ENCODE data around the gene KRTAP5-7. TPM values are rescaled to one million over a fixed set of nuclear protein-coding genes. Genes with fewer than 3 reads are reported as not detected.

KRTAP5-7 gene
- total and polyA plus RNA-seq, 2 experiments from 2014 or later = not detected

GRCh38 chr11:71551711-71552110, 24.6 kb downstream of the KRTAP5-7 start:
- Histone ChIP-seq H3K9me2 (ENCODE audit: insufficient read depth) (no peaks in the 10 kb centered on the region), H3K27ac (ENCODE audit: low read depth) (no peak overlapping the region), H3K36me3 (ENCODE audit: insufficient read depth) (no peaks in the 10 kb centered on the region), H3K4me3 (no peak overlapping the region), H3K4me1 (ENCODE audit: insufficient read depth) (no peaks in the 10 kb centered on the region), H3K4me2 (no peak overlapping the region), H3F3A (replicated peaks; ENCODE audit: low read depth) (no peaks in the 10 kb centered on the region), H3K27me3 (ENCODE audit: insufficient read depth) (no peaks in the 10 kb centered on the region), H3K79me2 (replicated peaks; ENCODE audit: insufficient read depth) (no peaks in the 10 kb centered on the region), H4K20me1 (replicated peaks; ENCODE audit: insufficient read depth) (no peaks in the 10 kb centered on the region), H2AFZ (no peak overlapping the region)
- Mint-ChIP-seq H3K4me3 (no peak overlapping the region), H3K27me3 (ENCODE audit: insufficient read depth, low read depth, poor library complexity) (peaks cover 2% of the 10 kb centered on the region), H3K4me1 (peaks cover 5% of the 10 kb centered on the region), H3K36me3 (ENCODE audit: low read depth) (0 out of 3 replicates have a peak, but pooled peaks cover under 1% of the 10 kb centered on the region), H3K9me3 (peaks cover under 1% of the 10 kb centered on the region; the same call in 2 of the 3 replicates), H3K27ac (no peak overlapping the region)
- TF ChIP-seq NANOG (IDR thresholded peaks at IDR 0.05; ENCODE audit: borderline replicate concordance) = no peak
- TF ChIP-seq, protein P1, sequence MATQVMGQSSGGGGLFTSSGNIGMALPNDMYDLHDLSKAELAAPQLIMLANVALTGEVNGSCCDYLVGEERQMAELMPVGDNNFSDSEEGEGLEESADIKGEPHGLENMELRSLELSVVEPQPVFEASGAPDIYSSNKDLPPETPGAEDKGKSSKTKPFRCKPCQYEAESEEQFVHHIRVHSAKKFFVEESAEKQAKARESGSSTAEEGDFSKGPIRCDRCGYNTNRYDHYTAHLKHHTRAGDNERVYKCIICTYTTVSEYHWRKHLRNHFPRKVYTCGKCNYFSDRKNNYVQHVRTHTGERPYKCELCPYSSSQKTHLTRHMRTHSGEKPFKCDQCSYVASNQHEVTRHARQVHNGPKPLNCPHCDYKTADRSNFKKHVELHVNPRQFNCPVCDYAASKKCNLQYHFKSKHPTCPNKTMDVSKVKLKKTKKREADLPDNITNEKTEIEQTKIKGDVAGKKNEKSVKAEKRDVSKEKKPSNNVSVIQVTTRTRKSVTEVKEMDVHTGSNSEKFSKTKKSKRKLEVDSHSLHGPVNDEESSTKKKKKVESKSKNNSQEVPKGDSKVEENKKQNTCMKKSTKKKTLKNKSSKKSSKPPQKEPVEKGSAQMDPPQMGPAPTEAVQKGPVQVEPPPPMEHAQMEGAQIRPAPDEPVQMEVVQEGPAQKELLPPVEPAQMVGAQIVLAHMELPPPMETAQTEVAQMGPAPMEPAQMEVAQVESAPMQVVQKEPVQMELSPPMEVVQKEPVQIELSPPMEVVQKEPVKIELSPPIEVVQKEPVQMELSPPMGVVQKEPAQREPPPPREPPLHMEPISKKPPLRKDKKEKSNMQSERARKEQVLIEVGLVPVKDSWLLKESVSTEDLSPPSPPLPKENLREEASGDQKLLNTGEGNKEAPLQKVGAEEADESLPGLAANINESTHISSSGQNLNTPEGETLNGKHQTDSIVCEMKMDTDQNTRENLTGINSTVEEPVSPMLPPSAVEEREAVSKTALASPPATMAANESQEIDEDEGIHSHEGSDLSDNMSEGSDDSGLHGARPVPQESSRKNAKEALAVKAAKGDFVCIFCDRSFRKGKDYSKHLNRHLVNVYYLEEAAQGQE (IDR thresholded peaks at IDR 0.05; ENCODE audit: unreplicated experiment) = no peak
- no peak for TF ChIP-seq EZH2phosphoT487 (IDR thresholded peaks at IDR 0.05; ENCODE audit: unreplicated experiment)
- TF ChIP-seq ZNF114 (CRISPR knock-in tag; IDR thresholded peaks at IDR 0.05) = no peak
- TF ChIP-seq, protein P2, sequence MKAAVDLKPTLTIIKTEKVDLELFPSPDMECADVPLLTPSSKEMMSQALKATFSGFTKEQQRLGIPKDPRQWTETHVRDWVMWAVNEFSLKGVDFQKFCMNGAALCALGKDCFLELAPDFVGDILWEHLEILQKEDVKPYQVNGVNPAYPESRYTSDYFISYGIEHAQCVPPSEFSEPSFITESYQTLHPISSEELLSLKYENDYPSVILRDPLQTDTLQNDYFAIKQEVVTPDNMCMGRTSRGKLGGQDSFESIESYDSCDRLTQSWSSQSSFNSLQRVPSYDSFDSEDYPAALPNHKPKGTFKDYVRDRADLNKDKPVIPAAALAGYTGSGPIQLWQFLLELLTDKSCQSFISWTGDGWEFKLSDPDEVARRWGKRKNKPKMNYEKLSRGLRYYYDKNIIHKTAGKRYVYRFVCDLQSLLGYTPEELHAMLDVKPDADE (IDR thresholded peaks at IDR 0.05) = no peak
- no peak for TF ChIP-seq POLR2AphosphoS5 (IDR thresholded peaks at IDR 0.05; ENCODE audit: low read depth)
- TF ChIP-seq, protein P3, sequence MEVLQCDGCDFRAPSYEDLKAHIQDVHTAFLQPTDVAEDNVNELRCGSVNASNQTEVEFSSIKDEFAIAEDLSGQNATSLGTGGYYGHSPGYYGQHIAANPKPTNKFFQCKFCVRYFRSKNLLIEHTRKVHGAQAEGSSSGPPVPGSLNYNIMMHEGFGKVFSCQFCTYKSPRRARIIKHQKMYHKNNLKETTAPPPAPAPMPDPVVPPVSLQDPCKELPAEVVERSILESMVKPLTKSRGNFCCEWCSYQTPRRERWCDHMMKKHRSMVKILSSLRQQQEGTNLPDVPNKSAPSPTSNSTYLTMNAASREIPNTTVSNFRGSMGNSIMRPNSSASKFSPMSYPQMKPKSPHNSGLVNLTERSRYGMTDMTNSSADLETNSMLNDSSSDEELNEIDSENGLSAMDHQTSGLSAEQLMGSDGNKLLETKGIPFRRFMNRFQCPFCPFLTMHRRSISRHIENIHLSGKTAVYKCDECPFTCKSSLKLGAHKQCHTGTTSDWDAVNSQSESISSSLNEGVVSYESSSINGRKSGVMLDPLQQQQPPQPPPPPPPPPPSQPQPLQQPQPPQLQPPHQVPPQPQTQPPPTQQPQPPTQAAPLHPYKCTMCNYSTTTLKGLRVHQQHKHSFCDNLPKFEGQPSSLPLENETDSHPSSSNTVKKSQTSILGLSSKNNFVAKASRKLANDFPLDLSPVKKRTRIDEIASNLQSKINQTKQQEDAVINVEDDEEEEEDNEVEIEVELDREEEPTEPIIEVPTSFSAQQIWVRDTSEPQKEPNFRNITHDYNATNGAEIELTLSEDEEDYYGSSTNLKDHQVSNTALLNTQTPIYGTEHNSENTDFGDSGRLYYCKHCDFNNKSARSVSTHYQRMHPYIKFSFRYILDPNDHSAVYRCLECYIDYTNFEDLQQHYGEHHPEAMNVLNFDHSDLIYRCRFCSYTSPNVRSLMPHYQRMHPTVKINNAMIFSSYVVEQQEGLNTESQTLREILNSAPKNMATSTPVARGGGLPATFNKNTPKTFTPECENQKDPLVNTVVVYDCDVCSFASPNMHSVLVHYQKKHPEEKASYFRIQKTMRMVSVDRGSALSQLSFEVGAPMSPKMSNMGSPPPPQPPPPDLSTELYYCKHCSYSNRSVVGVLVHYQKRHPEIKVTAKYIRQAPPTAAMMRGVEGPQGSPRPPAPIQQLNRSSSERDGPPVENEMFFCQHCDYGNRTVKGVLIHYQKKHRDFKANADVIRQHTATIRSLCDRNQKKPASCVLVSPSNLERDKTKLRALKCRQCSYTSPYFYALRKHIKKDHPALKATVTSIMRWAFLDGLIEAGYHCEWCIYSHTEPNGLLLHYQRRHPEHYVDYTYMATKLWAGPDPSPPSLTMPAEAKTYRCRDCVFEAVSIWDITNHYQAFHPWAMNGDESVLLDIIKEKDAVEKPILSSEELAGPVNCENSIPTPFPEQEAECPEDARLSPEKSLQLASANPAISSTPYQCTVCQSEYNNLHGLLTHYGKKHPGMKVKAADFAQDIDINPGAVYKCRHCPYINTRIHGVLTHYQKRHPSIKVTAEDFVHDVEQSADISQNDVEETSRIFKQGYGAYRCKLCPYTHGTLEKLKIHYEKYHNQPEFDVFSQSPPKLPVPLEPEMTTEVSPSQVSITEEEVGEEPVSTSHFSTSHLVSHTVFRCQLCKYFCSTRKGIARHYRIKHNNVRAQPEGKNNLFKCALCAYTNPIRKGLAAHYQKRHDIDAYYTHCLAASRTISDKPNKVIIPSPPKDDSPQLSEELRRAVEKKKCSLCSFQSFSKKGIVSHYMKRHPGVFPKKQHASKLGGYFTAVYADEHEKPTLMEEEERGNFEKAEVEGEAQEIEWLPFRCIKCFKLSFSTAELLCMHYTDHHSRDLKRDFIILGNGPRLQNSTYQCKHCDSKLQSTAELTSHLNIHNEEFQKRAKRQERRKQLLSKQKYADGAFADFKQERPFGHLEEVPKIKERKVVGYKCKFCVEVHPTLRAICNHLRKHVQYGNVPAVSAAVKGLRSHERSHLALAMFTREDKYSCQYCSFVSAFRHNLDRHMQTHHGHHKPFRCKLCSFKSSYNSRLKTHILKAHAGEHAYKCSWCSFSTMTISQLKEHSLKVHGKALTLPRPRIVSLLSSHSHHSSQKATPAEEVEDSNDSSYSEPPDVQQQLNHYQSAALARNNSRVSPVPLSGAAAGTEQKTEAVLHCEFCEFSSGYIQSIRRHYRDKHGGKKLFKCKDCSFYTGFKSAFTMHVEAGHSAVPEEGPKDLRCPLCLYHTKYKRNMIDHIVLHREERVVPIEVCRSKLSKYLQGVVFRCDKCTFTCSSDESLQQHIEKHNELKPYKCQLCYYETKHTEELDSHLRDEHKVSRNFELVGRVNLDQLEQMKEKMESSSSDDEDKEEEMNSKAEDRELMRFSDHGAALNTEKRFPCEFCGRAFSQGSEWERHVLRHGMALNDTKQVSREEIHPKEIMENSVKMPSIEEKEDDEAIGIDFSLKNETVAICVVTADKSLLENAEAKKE (CRISPR knock-in tag; IDR thresholded peaks at IDR 0.05) = no peak
- no peak for TF ChIP-seq JUNB (IDR thresholded peaks at IDR 0.05; ENCODE audit: unreplicated experiment)
- no peak for TF ChIP-seq STAT1 (IDR thresholded peaks at IDR 0.05; ENCODE audit: unreplicated experiment)
- TF ChIP-seq CREB1 (CRISPR knock-in tag; IDR thresholded peaks at IDR 0.05; ENCODE audit: low read depth) = no peak
- no peak for TF ChIP-seq ZNF331 (CRISPR knock-in tag; IDR thresholded peaks at IDR 0.05; ENCODE audit: low read depth)
- TF ChIP-seq, protein P4, sequence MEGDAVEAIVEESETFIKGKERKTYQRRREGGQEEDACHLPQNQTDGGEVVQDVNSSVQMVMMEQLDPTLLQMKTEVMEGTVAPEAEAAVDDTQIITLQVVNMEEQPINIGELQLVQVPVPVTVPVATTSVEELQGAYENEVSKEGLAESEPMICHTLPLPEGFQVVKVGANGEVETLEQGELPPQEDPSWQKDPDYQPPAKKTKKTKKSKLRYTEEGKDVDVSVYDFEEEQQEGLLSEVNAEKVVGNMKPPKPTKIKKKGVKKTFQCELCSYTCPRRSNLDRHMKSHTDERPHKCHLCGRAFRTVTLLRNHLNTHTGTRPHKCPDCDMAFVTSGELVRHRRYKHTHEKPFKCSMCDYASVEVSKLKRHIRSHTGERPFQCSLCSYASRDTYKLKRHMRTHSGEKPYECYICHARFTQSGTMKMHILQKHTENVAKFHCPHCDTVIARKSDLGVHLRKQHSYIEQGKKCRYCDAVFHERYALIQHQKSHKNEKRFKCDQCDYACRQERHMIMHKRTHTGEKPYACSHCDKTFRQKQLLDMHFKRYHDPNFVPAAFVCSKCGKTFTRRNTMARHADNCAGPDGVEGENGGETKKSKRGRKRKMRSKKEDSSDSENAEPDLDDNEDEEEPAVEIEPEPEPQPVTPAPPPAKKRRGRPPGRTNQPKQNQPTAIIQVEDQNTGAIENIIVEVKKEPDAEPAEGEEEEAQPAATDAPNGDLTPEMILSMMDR (conservative IDR thresholded peaks at IDR 0.05; ENCODE audit: low read depth in 2 of 2) = no peak
- no peak for TF ChIP-seq EZH2 (IDR thresholded peaks at IDR 0.05; ENCODE audit: low read depth, unreplicated experiment)
- ATAC-seq (no peak), DNase-seq (ENCODE audit: low spot score) (no peak)
